Colonic mucosa (tissue), 4 donors: ENCODE results near the gene MYO1H. TPM values are rescaled to one million over a fixed set of nuclear protein-coding genes. Genes with fewer than 3 reads are reported as not detected.

Source experiments
- DNase-seq: peaks from one replicate; pipeline ENCODE4 v3.0.0-alpha.2; 2020
- H3K27ac ChIP-seq: fragments of 200-600 bp; one replicate; pipeline ENCODE4 v1.8.0; 2021
- H3K27me3 ChIP-seq: fragments of 200-600 bp; one replicate; pipeline ENCODE4 v1.8.0; 2021
- H3K36me3 ChIP-seq: fragments of 200-600 bp; one replicate; pipeline ENCODE4 v1.8.0; 2021
- H3K4me1 ChIP-seq: fragments of 200-600 bp; one replicate; pipeline ENCODE4 v1.8.0; 2021; ENCODE audit warnings: mild to moderate bottlenecking
- H3K4me3 ChIP-seq: fragments of 200-600 bp; one replicate; pipeline ENCODE4 v1.8.0; 2021
- H3K9ac ChIP-seq, 2 donors: one replicate each; pipeline ENCODE4 v1.7.0; 2013; ENCODE audit warnings: control low read depth in 2 of 2, low read depth in 2 of 2, low read length in 2 of 2
- H3K9me3 ChIP-seq: fragments of 200-600 bp; one replicate; pipeline ENCODE4 v1.8.0; 2021
- intact Hi-C: fragments of 100-400 bp; cut with DNase I; formaldehyde crosslinking; loops from one replicate; pipeline ENCODE4 v1.14.1; 2022
- total RNA-seq, 2 donors: library from RNA; stranded (reverse); fragmentation: NEBNext Ultra II Directional in 1 of 2; extraction: Animal tissue kit (Norgen Biotek cat#: 25700) in 1 of 2; gene quantifications; one replicate each; pipeline ENCODE4 v1.2.1, GENCODE V29; 2021
- TF ChIP-seq, protein P1 (sequence below): fragments of 200-600 bp; IDR thresholded peaks from one replicate; pipeline ENCODE4 v1.8.0; 2022; ENCODE audit warnings: antibody characterized with exemption, mild to moderate bottlenecking
- donor health status: healthy.
- donor health status: DM: no; HTN: no; CAD: no.
- donor health status: DM: no; HTN: no; CAD: no.

The MYO1H gene
- total RNA-seq, 2 donors from 2014 or later: 0.21 TPM; not detected in 1

DNA sequence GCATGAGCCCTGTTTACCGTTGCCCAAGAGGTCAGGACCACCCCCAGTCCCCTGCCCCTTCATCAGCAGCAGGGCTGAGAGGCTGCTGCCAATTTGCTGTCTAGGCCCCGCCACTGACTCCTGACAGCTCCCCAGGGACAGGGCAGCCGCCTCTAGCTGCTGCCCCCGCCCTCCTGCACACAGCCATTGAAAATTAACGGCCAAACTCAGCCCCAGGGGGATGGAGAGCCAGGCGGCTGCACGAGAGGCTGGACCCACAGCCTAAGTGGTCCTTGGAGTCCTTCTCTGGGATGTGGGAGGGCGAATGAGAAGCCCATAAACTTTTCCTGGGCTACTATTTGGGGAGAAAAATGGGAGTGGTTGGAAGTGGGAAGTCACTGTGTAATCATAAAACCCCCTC, 43.2 kb upstream of the MYO1H start:
- H3K27me3 ChIP-seq: peaks cover 34% of the 10 kb centered on the region
- intact Hi-C loops: no loop called here
- TF ChIP-seq, protein P1, sequence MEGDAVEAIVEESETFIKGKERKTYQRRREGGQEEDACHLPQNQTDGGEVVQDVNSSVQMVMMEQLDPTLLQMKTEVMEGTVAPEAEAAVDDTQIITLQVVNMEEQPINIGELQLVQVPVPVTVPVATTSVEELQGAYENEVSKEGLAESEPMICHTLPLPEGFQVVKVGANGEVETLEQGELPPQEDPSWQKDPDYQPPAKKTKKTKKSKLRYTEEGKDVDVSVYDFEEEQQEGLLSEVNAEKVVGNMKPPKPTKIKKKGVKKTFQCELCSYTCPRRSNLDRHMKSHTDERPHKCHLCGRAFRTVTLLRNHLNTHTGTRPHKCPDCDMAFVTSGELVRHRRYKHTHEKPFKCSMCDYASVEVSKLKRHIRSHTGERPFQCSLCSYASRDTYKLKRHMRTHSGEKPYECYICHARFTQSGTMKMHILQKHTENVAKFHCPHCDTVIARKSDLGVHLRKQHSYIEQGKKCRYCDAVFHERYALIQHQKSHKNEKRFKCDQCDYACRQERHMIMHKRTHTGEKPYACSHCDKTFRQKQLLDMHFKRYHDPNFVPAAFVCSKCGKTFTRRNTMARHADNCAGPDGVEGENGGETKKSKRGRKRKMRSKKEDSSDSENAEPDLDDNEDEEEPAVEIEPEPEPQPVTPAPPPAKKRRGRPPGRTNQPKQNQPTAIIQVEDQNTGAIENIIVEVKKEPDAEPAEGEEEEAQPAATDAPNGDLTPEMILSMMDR: no peak

DNA sequence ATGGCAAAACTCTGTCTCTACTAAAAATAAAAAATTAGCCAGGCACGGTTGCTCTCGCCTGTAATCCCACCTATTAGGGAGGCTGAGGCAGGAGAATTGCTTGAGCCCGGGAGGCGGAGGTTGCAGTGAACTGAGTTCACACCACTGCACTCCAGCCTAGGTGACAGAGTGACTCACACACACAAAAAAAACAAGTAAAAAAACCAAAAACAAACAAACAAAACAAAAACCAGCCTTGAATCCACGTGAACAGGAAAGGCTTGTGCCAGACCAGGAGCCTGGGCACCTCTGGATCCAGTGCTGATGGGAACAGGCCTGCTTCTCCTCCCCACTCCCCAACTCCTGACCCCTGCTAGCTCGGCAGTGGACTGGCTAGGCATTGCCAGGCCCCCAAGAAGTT, 42.2 kb upstream of the MYO1H start:
- DNase-seq: no peak
- H3K27ac ChIP-seq: no peak overlapping the region
- no peak overlapping the region for H3K4me3 ChIP-seq
- peaks cover 39% of the 10 kb centered on the region for H3K27me3 ChIP-seq
- H3K9me3 ChIP-seq: no peaks in the 10 kb centered on the region
- TF ChIP-seq, protein P1: no peak
- H3K36me3 ChIP-seq: no peaks in the 10 kb centered on the region
- intact Hi-C loops: no loop called here
- no peak overlapping the region for H3K9ac ChIP-seq
- H3K4me1 ChIP-seq: no peaks in the 10 kb centered on the region

More for the DNA sequence above, 43.2 kb upstream of the MYO1H start:
- no peak overlapping the region for H3K27ac ChIP-seq
- H3K4me1 ChIP-seq: no peaks in the 10 kb centered on the region
- H3K9ac ChIP-seq: no peak overlapping the region
- H3K9me3 ChIP-seq: no peaks in the 10 kb centered on the region
- DNase-seq: no peak
- H3K4me3 ChIP-seq: no peak overlapping the region
- H3K36me3 ChIP-seq: no peaks in the 10 kb centered on the region

DNA sequence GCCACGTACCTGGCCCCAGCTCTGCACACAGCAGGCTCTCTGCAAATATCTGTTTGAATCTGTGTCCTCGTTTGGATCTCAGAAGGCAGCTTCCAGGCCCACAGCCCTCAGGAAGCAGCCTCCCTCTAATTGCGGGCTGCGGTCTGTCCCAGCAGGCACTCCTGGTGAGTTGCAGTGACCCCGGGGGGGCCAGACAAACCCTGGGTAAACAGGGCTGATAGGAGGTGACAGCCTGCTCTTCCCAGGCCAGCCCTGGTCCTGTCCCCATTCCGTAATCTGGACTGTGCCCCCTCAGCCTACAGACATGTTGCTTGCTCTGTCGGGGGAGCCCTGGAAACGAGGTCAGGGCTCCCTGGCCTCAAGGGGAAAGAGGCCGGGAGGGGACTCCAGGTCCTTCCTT, 40.6 kb upstream of the MYO1H start:
- no peaks in the 10 kb centered on the region for H3K9me3 ChIP-seq
- intact Hi-C loops: no loop called here

GRCh38 chr12:109308534-109309380, 38.9 kb upstream of the MYO1H start, which contains the start of gene FOXN4:
FOXN4 (minus strand) TSS chr12:109309284; CDS start chr12:109308321, 963 bp downstream.
- Histone ChIP-seq H3K27me3 (peaks cover 39% of the 10 kb centered on the region), H3K4me3 (peak within 1 kb of the TSS; percentile 30), H3K27ac (no peak within 1 kb of the TSS), H3K9me3 (no peaks in the 10 kb centered on the region), H3K9ac (no peak within 1 kb of the TSS), H3K36me3 (no peaks in the 10 kb centered on the region), H3K4me1 (no peaks in the 10 kb centered on the region)
- intact Hi-C loops: no loop called here
- DNase-seq: no peak
- TF ChIP-seq, protein P1: no peak

More for the DNA sequence above, 40.6 kb upstream of the MYO1H start:
- Histone ChIP-seq H3K27me3 (peaks cover 39% of the 10 kb centered on the region), H3K4me1 (no peaks in the 10 kb centered on the region), H3K9ac (no peak overlapping the region), H3K4me3 (no peak overlapping the region), H3K27ac (no peak overlapping the region), H3K36me3 (no peaks in the 10 kb centered on the region)
- DNase-seq: no peak
- TF ChIP-seq, protein P1: no peak

GRCh38 chr12:109309381-109310246, 38.1 kb upstream of the MYO1H start:
- DNase-seq: no peak
- H3K27ac ChIP-seq: no peak overlapping the region
- no peaks in the 10 kb centered on the region for H3K36me3 ChIP-seq
- H3K27me3 ChIP-seq: peaks cover 39% of the 10 kb centered on the region
- H3K4me1 ChIP-seq: no peaks in the 10 kb centered on the region
- TF ChIP-seq, protein P1: no peak
- H3K4me3 ChIP-seq: peak overlapping the region; percentile 30
- H3K9ac ChIP-seq: no peak overlapping the region
- H3K9me3 ChIP-seq: no peaks in the 10 kb centered on the region
- intact Hi-C loops: no loop called here
